ENCODE measurements around the gene RPL31.
A peak's percentile ranks its signal among the peaks of the same experiment; 100 is the strongest.

The RPL31 gene

GRCh38 chr2:101001691-101002561 lies at the start of gene RPL31:
TSS of gene RPL31 (plus strand) at chr2:101002289. CDS start at chr2:101002702, 413 bp downstream.
- peak; percentile 90 for DNase-seq

- no peak for DNase-seq
Observed at GRCh38 chr2:100952512-100952911, 49.6 kb upstream of the RPL31 start.

- DNase-seq, result no peak
Observed at GRCh38 chr2:100953406-100954043, 48.6 kb upstream of the RPL31 start.

GRCh38 chr2:100954044-100954420 lies 48.1 kb upstream of the RPL31 start:
- no peak for DNase-seq

GRCh38 chr2:100955226-100955625 lies 46.9 kb upstream of the RPL31 start:
- DNase-seq, result no peak

GRCh38 chr2:100956081-100956480 lies 46.0 kb upstream of the RPL31 start:
- no peak for DNase-seq

- no peak for DNase-seq
Observed at GRCh38 chr2:100957996-100958653, 44.0 kb upstream of the RPL31 start.

GRCh38 chr2:100959225-100959880 lies 42.7 kb upstream of the RPL31 start:
- DNase-seq, result no peak

- DNase-seq, result no peak
Observed at GRCh38 chr2:100960688-100961087, 41.4 kb upstream of the RPL31 start.

- no peak for DNase-seq
Observed at GRCh38 chr2:100962366-100963025, 39.6 kb upstream of the RPL31 start.

GRCh38 chr2:100963026-100963375 lies 39.1 kb upstream of the RPL31 start:
- DNase-seq, result no peak

GRCh38 chr2:100964222-100964621 lies 37.9 kb upstream of the RPL31 start:
- no peak for DNase-seq

GRCh38 chr2:100964681-100965169 lies 37.4 kb upstream of the RPL31 start:
- DNase-seq, result no peak

- DNase-seq, result no peak
Observed at GRCh38 chr2:100965596-100965995, 36.5 kb upstream of the RPL31 start.

GRCh38 chr2:100967716-100968115 lies 34.4 kb upstream of the RPL31 start:
- DNase-seq, result no peak

- DNase-seq, result no peak
Observed at GRCh38 chr2:100968146-100969145, 33.6 kb upstream of the RPL31 start.

GRCh38 chr2:100969998-100970397 lies 32.1 kb upstream of the RPL31 start:
- DNase-seq, result no peak

- no peak for DNase-seq
Observed at GRCh38 chr2:100971221-100971620, 30.9 kb upstream of the RPL31 start.

- DNase-seq, result no peak
Observed at GRCh38 chr2:100972452-100972851, 29.6 kb upstream of the RPL31 start.

GRCh38 chr2:100974712-100975520 lies 27.2 kb upstream of the RPL31 start:
- DNase-seq, result no peak

- no peak for DNase-seq
Observed at GRCh38 chr2:100975521-100975785, 26.6 kb upstream of the RPL31 start.

Measured in NCI-H146 (cell line).